Prostate gland (tissue), 2 donors: Measurements from ENCODE around the gene FGF3.

ENCODE experiments used
- CTCF ChIP-seq, 4 experiments: fragments of 200-600 bp in 2 of 4; fragments of 450-650 bp in 2 of 4; sonication (generic) in 2 of 4; IDR thresholded peaks; 1 replicate in 3 of 4; 2 replicates in 1 of 4; pipeline ENCODE4 v1.5.1; 2016 to 2019; ENCODE audit warnings: antibody characterized with exemption in 4 of 4, mild to moderate bottlenecking in 2 of 4, moderate library complexity in 2 of 4
- POLR2A ChIP-seq: fragments of 450-650 bp; IDR thresholded peaks from one replicate; pipeline ENCODE4 v1.6.1; 2016; ENCODE audit warnings: antibody characterized with exemption, mild to moderate bottlenecking
- POLR2AphosphoS5 ChIP-seq: sonication (generic); formaldehyde crosslinking; IDR thresholded peaks from one replicate; pipeline ENCODE4 v1.6.1; 2017; ENCODE audit warnings: antibody characterized with exemption

DNA sequence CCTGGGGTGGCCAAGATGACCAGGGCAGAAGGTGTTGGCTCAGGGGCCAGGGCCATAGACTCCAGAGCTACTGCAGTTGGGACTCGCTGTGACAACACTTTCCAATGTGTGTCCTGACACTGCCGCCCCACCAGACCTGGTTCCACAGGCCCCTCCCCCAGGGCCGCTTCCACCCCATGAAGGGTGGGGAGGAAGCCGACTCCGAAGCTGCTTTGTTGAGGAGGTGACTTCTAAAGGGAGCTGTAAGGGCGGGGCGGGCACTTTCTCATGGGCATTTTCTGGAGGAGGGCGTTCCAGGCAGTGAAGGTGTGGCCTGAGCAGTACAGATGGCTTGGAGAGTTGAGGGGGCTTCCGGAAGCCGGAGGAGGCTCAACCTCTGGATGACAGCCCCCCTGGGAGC, 6.3 kb downstream of the FGF3 start:
- no peak for TF ChIP-seq CTCF (IDR thresholded peaks at IDR 0.05)
- no peak for TF ChIP-seq POLR2A
- TF ChIP-seq POLR2AphosphoS5: no peak
